Endothelial cell of umbilical vein (primary cell): ENCODE results near the gene ITPR2. TPM values are rescaled to one million over a fixed set of nuclear protein-coding genes. Genes with fewer than 3 reads are reported as not detected.

Source experiments
- BruUV-seq: library from RNA; stranded (reverse); fragments of 400-500 nt; replicated peaks from 2 replicates; lab custom pipeline; 2021; lab: Mats Ljungman, UMichigan
- CTCF ChIA-PET: fragments of 300-600, 350-600 bp; sonication (Branson Sonifier 250); formaldehyde crosslinking; loops from one replicate; lab custom pipeline; 2021; ENCODE audit warnings: antibody characterized with exemption, inconsistent platforms; lab: Charles Lee
- POLR2A ChIA-PET: fragments of 300-600, 350-600 bp; sonication (Branson Sonifier 250); formaldehyde crosslinking; loops from one replicate; lab custom pipeline; 2021; ENCODE audit warnings: antibody characterized with exemption, inconsistent platforms; lab: Charles Lee
- DNase-seq: peaks from one replicate; pipeline ENCODE4 v3.0.0-alpha.2; 2011; ENCODE audit warnings: low read depth, low spot score
- FAIRE-seq: peaks from 2 replicates; lab custom pipeline; 2011; peaks lifted over from hg19 to GRCh38; lab: Jason Lieb, UNC
- H2AFZ ChIP-seq: 2 replicates; pipeline ENCODE4 v1.6.0; 2012; ENCODE audit warnings: low read depth, low read length, control low read depth, inconsistent platforms
- H3K27ac ChIP-seq: 2 replicates; pipeline ENCODE4 v1.5.1; 2011; ENCODE audit warnings: low read depth, mild to moderate bottlenecking, control low read depth, low read length, moderate library complexity; ENCODE audit not compliant: insufficient read depth
- H3K27me3 ChIP-seq, 2 experiments: 2 replicates each; pipeline versions ENCODE4 v1.6.0 to v1.6.1; 2011; ENCODE audit warnings: low read length in 2 of 2, mixed read lengths in 1 of 2; ENCODE audit not compliant: control insufficient read depth in 2 of 2, insufficient read depth in 2 of 2
- H3K36me3 ChIP-seq, 2 experiments: 2 replicates in 1 of 2; 3 replicates in 1 of 2; pipeline ENCODE4 v1.5.1; 2011; ENCODE audit warnings: low read length in 2 of 2, mild to moderate bottlenecking in 1 of 2, moderate library complexity in 1 of 2; ENCODE audit not compliant: control insufficient read depth in 2 of 2, insufficient read depth in 2 of 2; ENCODE audit errors: extremely low read depth in 1 of 2
- H3K4me1 ChIP-seq: 3 replicates; pipeline ENCODE4 v1.5.1; 2011; ENCODE audit warnings: mild to moderate bottlenecking, low read length; ENCODE audit not compliant: control insufficient read depth, insufficient read depth; ENCODE audit errors: extremely low read depth
- H3K4me2 ChIP-seq: 2 replicates; pipeline ENCODE4 v1.6.1; 2011; ENCODE audit warnings: low read length, control low read depth, mixed read lengths; ENCODE audit not compliant: insufficient read depth
- H3K4me3 ChIP-seq, 3 experiments: fragments of 200-600 bp in 1 of 3; sonication (generic), shearing (Covaris generic) in 1 of 3; replicated peaks in 1 of 3; 2 replicates each; pipeline ENCODE4 v1.5.1; 2011 to 2016; ENCODE audit warnings: control low read depth in 3 of 3, low read length in 3 of 3, mild to moderate bottlenecking in 2 of 3, inconsistent platforms in 1 of 3, low read depth in 1 of 3, moderate library complexity in 1 of 3; ENCODE audit not compliant: insufficient read depth in 1 of 3
- H3K79me2 ChIP-seq: 2 replicates; pipeline ENCODE4 v1.6.0; 2012; ENCODE audit warnings: low read length, inconsistent platforms; ENCODE audit not compliant: control insufficient read depth, insufficient read depth
- H3K9ac ChIP-seq: replicated peaks from 2 replicates; pipeline ENCODE3; 2011; ENCODE audit warnings: low read length, control low read depth; ENCODE audit not compliant: insufficient read depth; ENCODE audit errors: extremely low read depth
- H3K9me1 ChIP-seq: replicated peaks from 3 replicates; pipeline ENCODE4 v1.6.0; 2011; ENCODE audit warnings: mild to moderate bottlenecking, low read length; ENCODE audit not compliant: control insufficient read depth, insufficient read depth; ENCODE audit errors: extremely low read depth
- H3K9me3 ChIP-seq: replicated peaks from 2 replicates; pipeline ENCODE4 v1.5.1; 2012; ENCODE audit warnings: low read length, inconsistent platforms; ENCODE audit not compliant: control insufficient read depth, insufficient read depth
- H4K20me1 ChIP-seq: replicated peaks from 2 replicates; pipeline ENCODE3; 2011; ENCODE audit warnings: mild to moderate bottlenecking, low read length; ENCODE audit not compliant: control insufficient read depth, insufficient read depth; ENCODE audit errors: extremely low read depth
- CTCF ChIP-seq, 2 donors: IDR thresholded peaks; 1 replicate in 1 of 2; 2 replicates in 1 of 2; pipeline ENCODE4 v1.5.1; 2011; ENCODE audit warnings: low read length in 2 of 2, mild to moderate bottlenecking in 2 of 2, moderate library complexity in 2 of 2, control low read depth in 1 of 2, inconsistent platforms in 1 of 2, low read depth in 1 of 2; ENCODE audit not compliant: insufficient read depth in 1 of 2; ENCODE audit errors: extremely low read depth in 1 of 2
- FOS ChIP-seq: IDR thresholded peaks from 2 replicates; pipeline ENCODE4 v1.6.1; 2011; ENCODE audit warnings: mild to moderate bottlenecking, low read length, moderate library complexity, borderline replicate concordance; ENCODE audit not compliant: insufficient read depth
- GATA2 ChIP-seq: IDR thresholded peaks from 2 replicates; pipeline ENCODE4 v1.7.0; 2011; ENCODE audit warnings: low read depth, mild to moderate bottlenecking, moderate library complexity, mixed read lengths, low read length; ENCODE audit not compliant: insufficient read length, insufficient read depth
- JUN ChIP-seq: IDR thresholded peaks from 2 replicates; pipeline ENCODE4 v1.6.1; 2011; ENCODE audit warnings: borderline replicate concordance, low read depth; ENCODE audit not compliant: insufficient read length, insufficient read depth
- MYC ChIP-seq: IDR thresholded peaks from one replicate; pipeline ENCODE4 v1.6.1; 2011; ENCODE audit warnings: mild to moderate bottlenecking, low read depth, low read length
- POLR2A ChIP-seq: IDR thresholded peaks from 2 replicates; pipeline ENCODE4 v1.6.1; 2012; ENCODE audit warnings: low read depth, mild to moderate bottlenecking, control low read depth, low read length
- POLR2AphosphoS5 ChIP-seq: IDR thresholded peaks from 2 replicates; pipeline ENCODE4 v1.6.1; 2012; ENCODE audit warnings: low read depth, mild to moderate bottlenecking, control low read depth, low read length, moderate library complexity; ENCODE audit not compliant: insufficient read depth
- dilution Hi-C: fragments of 300-500 bp; cut with MboI; formaldehyde crosslinking; loops from one replicate; pipeline ENCODE4 v1.15.0; 2019; ENCODE audit warnings: low sequenced_read_pairs; ENCODE audit not compliant: extremely low pct_ligation_motif_present
- intact Hi-C: fragments of 100-400 bp; cut with micrococcal nuclease; formaldehyde crosslinking; loops from one replicate; pipeline ENCODE4 v1.10.0; 2022
- polyA plus RNA-seq, 4 experiments: library from polyadenylated mRNA; depleted of rRNA in 3 of 4; stranded (reverse) in 3 of 4; unstranded in 1 of 4; fragments of >200 nt; gene quantifications; 2 replicates each; pipeline versions ENCODE4 v1.2.1 to v1.2.3, GENCODE V29; 2011 to 2012; ENCODE audit warnings: missing spikeins in 1 of 4
- total RNA-seq: library from RNA; stranded (reverse); gene quantifications from 2 replicates; pipeline ENCODE4 v1.2.3, GENCODE V29; 2021
- TF ChIP-seq, protein P1 (sequence below): IDR thresholded peaks from 2 replicates; pipeline ENCODE4 v1.6.1; 2011; ENCODE audit not compliant: insufficient read depth, insufficient read length

Gene ITPR2
- total and polyA plus RNA-seq, 2 donors (not counting 3 experiments of a cell fraction or from before 2014, with no cell fraction given): 16.2 to 86.8 TPM

DNA sequence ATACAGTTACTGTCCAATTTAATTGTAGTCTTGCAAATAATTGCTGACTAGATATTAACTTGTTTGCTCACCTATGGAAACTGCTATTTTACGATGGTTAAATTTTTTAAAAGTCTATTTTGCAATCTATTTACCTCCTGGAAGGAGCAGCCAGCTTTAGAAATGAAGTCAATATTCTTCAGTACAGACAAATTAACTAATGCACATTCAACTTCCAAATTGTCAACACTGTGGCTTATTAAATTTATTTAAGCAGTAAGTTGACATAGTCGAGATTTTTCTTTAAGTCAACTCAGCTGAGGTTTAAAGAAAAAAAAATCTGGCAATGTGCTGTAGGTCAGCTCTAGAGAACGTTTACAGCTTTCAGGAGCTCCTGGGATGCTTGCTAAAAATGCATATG is 416.4 kb downstream of the ITPR2 start:
- H3K4me3 ChIP-seq: no peak overlapping the region
- no peak overlapping the region for H2AFZ ChIP-seq
- POLR2A ChIA-PET: no interaction called here
- intact Hi-C loops (no loop called here), dilution Hi-C loops (no loop called here)
- H3K36me3 ChIP-seq: peaks cover 0 to 7% of the 10 kb centered on the region in 2 experiments
- no TSS peak for BruUV-seq
- peaks cover 2% of the 10 kb centered on the region for H3K9me1 ChIP-seq
- FAIRE-seq: no peak
- no peaks in the 10 kb centered on the region for H3K4me1 ChIP-seq
- no peaks in the 10 kb centered on the region for H3K79me2 ChIP-seq
- H3K27me3 ChIP-seq: no peaks in the 10 kb centered on the region
- CTCF ChIA-PET: no interaction called here
- no peak overlapping the region for H3K4me2 ChIP-seq
- no peak for DNase-seq
- no peaks in the 10 kb centered on the region for H3K9me3 ChIP-seq
- no peak overlapping the region for H3K27ac ChIP-seq
- TF ChIP-seq MYC: no peak
- no peak for TF ChIP-seq CTCF (IDR thresholded peaks at IDR 0.05; ENCODE audit: extremely low read depth in 1 of 2, insufficient read depth in 1 of 2, low read depth in 1 of 2, low read length in 2 of 2)
- no peak for TF ChIP-seq GATA2
- no peak for TF ChIP-seq POLR2AphosphoS5
- TF ChIP-seq, protein P1, sequence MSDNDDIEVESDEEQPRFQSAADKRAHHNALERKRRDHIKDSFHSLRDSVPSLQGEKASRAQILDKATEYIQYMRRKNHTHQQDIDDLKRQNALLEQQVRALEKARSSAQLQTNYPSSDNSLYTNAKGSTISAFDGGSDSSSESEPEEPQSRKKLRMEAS: no peak
- no peak for TF ChIP-seq FOS
- no peak for TF ChIP-seq POLR2A
- no peak for TF ChIP-seq JUN
- no peaks in the 10 kb centered on the region for H4K20me1 ChIP-seq
- H3K9ac ChIP-seq: no peak overlapping the region
